ENCODE results near the gene RASAL1. TPM values are rescaled to one million over a fixed set of nuclear protein-coding genes. Genes with fewer than 3 reads are reported as not detected.

Gene RASAL1
- total and polyA plus RNA-seq, 7 donors = 0.89 TPM; not detected in 6

- intact Hi-C loops (cut with DNase I) = loop anchor here in 1 of 2 donors (10.0 kb wide), 1 partner anchor 102 kb away; no protein-coding TSS in a partner anchor
- ATAC-seq (no peak), DNase-seq (no peak)
- Histone ChIP-seq H3K9me3 (no peaks in the 10 kb centered on the region), H3K4me1 (no peaks in the 10 kb centered on the region), H3K27me3 (ENCODE audit: insufficient read depth in 3 of 3, low read length in 2 of 3) (peaks cover 0 to 41% (median 17%) of the 10 kb centered on the region in 3 donors), H3K36me3 (ENCODE audit: insufficient read depth in 1 of 2, low read depth in 1 of 2) (no peaks in the 10 kb centered on the region), H3K27ac (no peak overlapping the region), H3K4me3 (no peak overlapping the region)
- whole genome bisulfite sequencing, 3 donors = 45 to 50% (median 47%) methylated on average over 4 of the region's 4 CpGs
- TF ChIP-seq CTCF (IDR thresholded peaks at IDR 0.05) = no peak
These were observed 83.2 kb downstream of the RASAL1 start for GRCh38 chr12:113052326-113052725.

GRCh38 chr12:113051759-113052158 lies 83.8 kb downstream of the RASAL1 start:
- Histone ChIP-seq H3K4me1 (no peaks in the 10 kb centered on the region), H3K4me3 (no peak overlapping the region), H3K27me3 (ENCODE audit: insufficient read depth in 3 of 3, low read length in 2 of 3) (peaks cover 0 to 36% (median 15%) of the 10 kb centered on the region in 3 donors), H3K36me3 (ENCODE audit: insufficient read depth in 1 of 2, low read depth in 1 of 2) (no peaks in the 10 kb centered on the region), H3K27ac (no peak overlapping the region), H3K9me3 (no peaks in the 10 kb centered on the region)
- intact Hi-C loops (cut with DNase I) = loop anchor here in 1 of 2 donors (10.0 kb wide), 1 partner anchor 103 kb away; no protein-coding TSS in a partner anchor
- no peak for DNase-seq
- WGBS, 3 donors = 77 to 85% (median 78%) methylated on average over 4 of the region's 4 CpGs
- no peak for TF ChIP-seq CTCF (IDR thresholded peaks at IDR 0.05)
- ATAC-seq = no peak

- intact Hi-C loops (cut with DNase I) = loop anchor here in 1 of 2 donors (10.0 kb wide), 1 partner anchor 104 kb away; no protein-coding TSS in a partner anchor
- H3K9me3 ChIP-seq = no peaks in the 10 kb centered on the region
- H3K36me3 ChIP-seq (ENCODE audit: insufficient read depth in 1 of 2, low read depth in 1 of 2) = no peaks in the 10 kb centered on the region
- no peak overlapping the region for H3K27ac ChIP-seq
- WGBS, 3 donors = 60 to 72% (median 62%) methylated on average over 7 of the region's 7 CpGs
- DNase-seq = no peak
- no peaks in the 10 kb centered on the region for H3K4me1 ChIP-seq
- H3K27me3 ChIP-seq (ENCODE audit: insufficient read depth in 3 of 3, low read length in 2 of 3) = peaks cover 0 to 26% (median 13%) of the 10 kb centered on the region in 3 donors
- H3K4me3 ChIP-seq = no peak overlapping the region
- no peak for ATAC-seq
- no peak for TF ChIP-seq CTCF (IDR thresholded peaks at IDR 0.05)
These were observed 84.8 kb downstream of the RASAL1 start for GRCh38 chr12:113050795-113051194.

- 38 to 49% (median 46%) methylated on average over 11 of the region's 11 CpGs for WGBS, 3 donors
- no peak for DNase-seq
- intact Hi-C loops (cut with DNase I) = loop anchor here (2.0 to 10.0 kb wide), 3 partner anchors 102 to 125 kb away; no protein-coding TSS in a partner anchor
- H3K27me3 ChIP-seq (ENCODE audit: insufficient read depth in 3 of 3, low read length in 2 of 3) = peaks cover 0 to 21% (median 9%) of the 10 kb centered on the region in 3 donors
- H3K4me3 ChIP-seq = no peak overlapping the region
- H3K4me1 ChIP-seq = no peaks in the 10 kb centered on the region
- no peak overlapping the region for H3K27ac ChIP-seq
- TF ChIP-seq CTCF (IDR thresholded peaks at IDR 0.05) = no peak
- ATAC-seq = no peak
- H3K9me3 ChIP-seq = no peaks in the 10 kb centered on the region
- no peaks in the 10 kb centered on the region for H3K36me3 ChIP-seq (ENCODE audit: insufficient read depth in 1 of 2, low read depth in 1 of 2)
These were observed 85.4 kb downstream of the RASAL1 start for GRCh38 chr12:113049976-113050742.

Other genes with a start within 250 kb of the RASAL1 start
- 1 to 10 TPM; 1.8 to 3.7 (median 2.6) TPM for gene OAS1, start 228.8 kb downstream of the RASAL1 start, total RNA-seq
- gene OAS1, start 228.8 kb downstream of the RASAL1 start, polyA plus RNA-seq = 1 to 10 TPM in 2 of 3 donors, under 1 TPM in 1; 0.45 to 2.5 (median 1.8) TPM
- gene OAS3, start 197.3 kb downstream of the RASAL1 start, total RNA-seq = 1 to 10 TPM; 1.5 to 6.7 (median 3.1) TPM
- 1 to 10 TPM; 1.1 to 1.7 (median 1.4) TPM for gene OAS3, start 197.3 kb downstream of the RASAL1 start, polyA plus RNA-seq
- gene OAS2, start 157.2 kb downstream of the RASAL1 start, total RNA-seq = 1 to 10 TPM; 2.1 to 8.4 (median 3.7) TPM
- gene OAS2, start 157.2 kb downstream of the RASAL1 start, polyA plus RNA-seq = 1 to 10 TPM; 1.5 to 1.8 (median 1.7) TPM
- 1 to 10 TPM in 2 of 4 donors, under 1 TPM in 2; 0.49 to 2.4 (median 1.2) TPM for gene DTX1, start 79.0 kb downstream of the RASAL1 start, total RNA-seq
- under 1 TPM; 0.59 to 0.86 (median 0.69) TPM for gene DTX1, start 79.0 kb downstream of the RASAL1 start, polyA plus RNA-seq
- not detected for gene CFAP73, start 14.0 kb upstream of the RASAL1 start, total RNA-seq
- under 1 TPM; 0.17 to 0.35 (median 0.30) TPM for gene CFAP73, start 14.0 kb upstream of the RASAL1 start, polyA plus RNA-seq
- 10 to 100 TPM; 61.9 to 93.5 (median 81.5) TPM for gene DDX54, start 49.7 kb upstream of the RASAL1 start, total RNA-seq
- gene DDX54, start 49.7 kb upstream of the RASAL1 start, polyA plus RNA-seq = 10 to 100 TPM; 53.6 to 88.7 (median 53.7) TPM
- gene RITA1, start 50.0 kb upstream of the RASAL1 start, total RNA-seq = 10 to 100 TPM; 13.0 to 19.4 (median 14.7) TPM
- 10 to 100 TPM; 13.7 to 28.5 (median 15.5) TPM for gene RITA1, start 50.0 kb upstream of the RASAL1 start, polyA plus RNA-seq
- 10 to 100 TPM; 24.9 to 36.2 (median 27.0) TPM for gene TPCN1, start 85.7 kb upstream of the RASAL1 start, total RNA-seq
- 10 to 100 TPM in 2 of 3 donors, 1 to 10 TPM in 1; 7.6 to 33.7 (median 18.2) TPM for gene TPCN1, start 85.7 kb upstream of the RASAL1 start, polyA plus RNA-seq
- gene SLC8B1, start 199.3 kb upstream of the RASAL1 start, total RNA-seq = 10 to 100 TPM in 1 of 4 donors, 1 to 10 TPM in 3; 7.6 to 10.3 (median 9.5) TPM
- 1 to 10 TPM; 5.7 to 9.6 (median 5.7) TPM for gene SLC8B1, start 199.3 kb upstream of the RASAL1 start, polyA plus RNA-seq
- gene PLBD2, start 222.8 kb upstream of the RASAL1 start, total RNA-seq = 10 to 100 TPM; 15.7 to 21.4 (median 20.1) TPM
- 10 to 100 TPM in 1 of 3 donors, 1 to 10 TPM in 2; 5.2 to 14.0 (median 8.3) TPM for gene PLBD2, start 222.8 kb upstream of the RASAL1 start, polyA plus RNA-seq

All from psoas muscle (tissue), 8 donors.